HG03066 (cell line): ENCODE data around the gene VDR.

ENCODE experiments used
- ATAC-seq: cut with Tn5 transposase; IDR thresholded peaks from one replicate; pipeline ENCODE4 v1.9.1; 2021; ENCODE audit warnings: low read depth; ENCODE audit not compliant: unreplicated experiment

The VDR gene

DNA sequence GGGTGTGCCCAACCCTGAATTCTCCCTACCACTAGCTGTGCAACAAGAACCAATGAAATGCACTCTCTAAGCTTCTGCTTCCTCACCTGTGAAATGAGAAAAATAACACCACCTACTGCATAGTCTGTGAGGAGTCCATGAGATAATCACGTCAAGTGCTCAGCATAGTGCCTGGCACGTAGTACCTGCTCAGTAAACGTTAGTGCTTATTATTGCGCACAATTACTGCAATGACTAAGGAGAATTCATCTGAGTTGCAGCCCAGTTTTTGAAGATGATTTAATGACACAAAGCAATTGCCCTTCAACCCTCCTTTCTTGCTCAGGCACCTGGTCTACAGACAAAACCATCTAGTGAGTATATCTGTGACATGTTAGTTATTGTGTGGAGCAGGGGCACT lies 8.8 kb downstream of the VDR start:
- no peak for ATAC-seq

GRCh38 chr12:47894652-47895051 lies 10.1 kb downstream of the VDR start:
- ATAC-seq, result no peak

DNA sequence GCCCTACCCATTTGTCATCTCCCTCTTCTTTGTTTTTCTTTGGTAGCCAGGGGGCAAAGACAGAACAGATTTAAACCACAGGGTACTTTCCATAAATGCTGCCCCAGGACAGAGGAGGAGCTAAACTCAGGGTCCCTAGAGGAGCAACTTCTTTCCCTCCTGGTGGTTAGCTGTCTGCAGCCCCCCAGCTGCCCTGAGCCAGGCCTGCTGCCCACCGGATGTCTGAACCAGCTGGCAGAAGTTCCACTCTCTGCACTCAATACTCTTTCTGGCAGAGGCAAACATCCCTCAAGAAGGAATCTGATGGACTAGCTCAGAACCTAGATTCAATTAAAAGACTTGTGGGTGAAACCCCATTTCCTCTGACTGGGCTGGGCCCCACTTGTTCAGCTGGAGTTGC lies 10.7 kb downstream of the VDR start:
- no peak for ATAC-seq

DNA sequence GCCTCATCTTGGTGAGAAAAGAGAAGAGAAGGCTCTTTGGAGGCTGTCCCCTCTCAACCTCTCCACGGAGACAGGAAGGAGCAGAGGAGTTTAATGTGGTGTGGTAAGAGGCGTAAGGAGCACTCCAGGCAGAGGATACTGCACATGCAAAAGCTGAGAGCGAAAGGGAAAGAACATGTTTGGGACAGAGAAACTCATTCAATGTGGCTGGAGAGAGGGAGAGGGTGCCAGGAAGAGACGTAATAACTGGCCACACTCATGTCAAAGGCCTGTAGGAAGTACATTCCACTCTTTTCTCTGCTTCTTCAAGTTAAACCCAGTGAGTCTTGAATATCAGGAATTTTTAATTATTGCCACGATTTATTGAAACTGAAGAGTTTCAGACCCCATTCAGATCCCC lies 12.0 kb downstream of the VDR start:
- ATAC-seq, result no peak

DNA sequence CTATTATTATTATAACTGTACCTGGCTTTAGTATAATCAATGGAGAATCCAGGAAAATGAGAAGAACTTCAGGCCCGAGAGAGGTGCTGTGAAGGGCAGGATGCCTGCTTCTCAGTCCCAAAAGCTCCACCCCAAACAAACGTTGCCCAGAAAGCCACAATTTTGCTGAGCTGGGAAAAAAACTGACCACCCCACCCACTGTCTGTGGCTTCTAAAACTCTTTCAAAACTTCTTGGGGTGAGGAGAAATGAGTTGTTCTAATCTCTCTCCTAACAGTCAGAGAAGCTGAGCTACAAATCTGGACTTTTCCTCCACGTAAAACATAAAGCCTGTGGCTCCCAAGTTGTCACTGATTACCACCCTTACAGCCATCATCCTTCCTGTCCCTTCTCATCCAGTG lies 13.4 kb downstream of the VDR start:
- ATAC-seq, result no peak

- no peak for ATAC-seq
These were observed 15.8 kb downstream of the VDR start for GRCh38 chr12:47889040-47889439.

DNA sequence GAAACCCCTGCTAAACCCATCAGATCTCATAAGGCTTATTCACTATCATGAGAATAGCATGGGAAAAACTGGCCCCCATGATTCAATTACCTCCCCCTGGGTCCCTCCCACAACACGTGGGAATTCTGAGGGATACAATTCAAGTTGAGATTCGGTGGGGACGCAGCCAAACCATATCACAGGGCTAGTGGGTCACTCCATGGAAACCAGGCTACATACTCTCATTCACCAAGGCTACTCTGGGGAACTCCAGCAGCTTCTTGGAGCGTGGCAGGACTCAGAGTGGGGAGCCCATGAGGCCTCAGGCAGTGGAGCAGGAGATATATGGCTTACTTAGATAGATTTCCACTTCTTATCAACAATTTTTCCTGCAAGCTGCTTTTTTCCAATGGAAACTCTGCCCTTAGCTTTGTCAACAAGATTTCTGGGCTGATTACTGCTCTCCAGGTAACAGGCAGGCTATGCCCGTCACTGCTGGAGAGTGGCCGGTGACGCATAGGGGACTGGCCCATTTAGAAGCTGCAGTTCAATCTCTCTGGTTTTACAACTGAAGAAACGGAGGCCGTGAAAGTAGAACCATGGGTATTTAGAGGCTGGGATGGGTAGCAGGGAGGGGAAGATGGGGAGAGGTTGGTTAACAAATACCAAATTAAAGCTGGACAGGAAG lies 16.5 kb downstream of the VDR start:
- no peak for ATAC-seq

GRCh38 chr12:47887529-47887928 lies 17.3 kb downstream of the VDR start:
- ATAC-seq, result no peak

- no peak for ATAC-seq
These were observed 18.1 kb downstream of the VDR start for GRCh38 chr12:47886510-47887240.

GRCh38 chr12:47885566-47885965 lies 19.2 kb downstream of the VDR start:
- no peak for ATAC-seq

DNA sequence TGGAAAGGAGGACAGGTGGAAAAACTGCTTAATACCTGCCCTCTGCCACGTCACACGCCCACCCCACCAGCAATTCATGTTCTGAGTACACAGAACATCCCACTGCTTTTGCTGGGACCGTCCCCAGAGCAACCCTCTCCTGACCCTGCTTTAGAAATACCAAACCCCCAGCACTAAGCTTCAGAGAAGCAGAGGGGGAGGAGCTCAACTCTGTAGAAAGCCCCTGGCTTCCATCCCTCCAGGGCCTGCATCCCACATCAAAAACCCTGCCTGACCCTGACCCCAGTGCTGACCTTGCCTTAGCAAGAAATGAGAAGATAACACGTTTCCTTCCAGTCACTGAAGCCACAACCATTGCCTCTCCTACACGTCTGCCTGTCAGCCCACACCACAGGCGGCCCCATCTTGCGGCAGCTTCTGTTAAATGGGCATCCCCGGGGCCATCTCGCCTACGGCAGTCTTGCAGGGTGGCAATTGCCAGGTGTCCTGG lies 19.7 kb downstream of the VDR start:
- peak; percentile 40 for ATAC-seq

DNA sequence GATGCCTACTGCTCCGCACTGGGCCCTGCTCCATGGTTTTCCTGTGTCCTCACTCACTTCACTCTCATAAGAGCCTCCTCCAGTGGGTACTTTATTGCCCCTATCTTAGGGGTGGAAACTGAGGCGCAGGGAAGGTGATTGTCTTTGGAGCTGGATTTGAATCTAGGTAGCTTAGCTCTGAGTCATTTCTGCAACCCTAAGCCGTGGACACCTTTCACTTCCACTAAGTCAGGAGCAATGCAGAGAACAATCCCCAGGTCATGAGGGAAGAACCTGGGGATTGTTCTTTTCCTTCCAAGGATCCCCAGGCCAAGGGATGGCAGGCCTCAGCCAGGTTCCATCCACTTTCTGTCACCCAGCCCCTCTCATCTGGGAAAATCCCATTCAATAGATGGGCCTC lies 20.3 kb downstream of the VDR start:
- no peak for ATAC-seq

DNA sequence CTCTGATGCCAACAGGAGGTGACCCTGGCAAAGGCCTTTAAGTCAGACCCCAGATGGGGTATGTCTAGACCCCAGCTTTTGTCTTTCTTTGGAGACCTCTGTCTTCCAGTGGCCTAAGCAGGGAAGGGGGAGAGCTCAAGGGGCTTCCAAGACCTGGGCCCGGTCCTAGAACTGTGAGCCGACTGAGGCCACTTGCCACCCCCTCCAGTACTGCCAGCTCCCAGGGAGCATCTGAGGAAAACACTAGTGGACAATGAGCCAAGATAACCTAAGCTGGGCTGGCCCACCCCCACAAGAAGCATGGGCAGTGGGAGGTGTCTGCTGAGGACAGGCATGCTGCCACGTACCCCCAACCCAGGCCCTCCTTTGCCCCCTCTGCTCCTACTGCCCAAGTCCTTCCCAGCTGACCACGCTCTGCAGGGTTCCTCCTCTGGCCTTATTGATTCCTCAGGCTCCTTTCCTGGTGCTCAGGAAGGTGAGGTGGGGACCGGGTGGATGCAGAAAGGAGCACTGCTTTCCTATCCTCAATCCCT lies 21.1 kb downstream of the VDR start:
- no peak for ATAC-seq

DNA sequence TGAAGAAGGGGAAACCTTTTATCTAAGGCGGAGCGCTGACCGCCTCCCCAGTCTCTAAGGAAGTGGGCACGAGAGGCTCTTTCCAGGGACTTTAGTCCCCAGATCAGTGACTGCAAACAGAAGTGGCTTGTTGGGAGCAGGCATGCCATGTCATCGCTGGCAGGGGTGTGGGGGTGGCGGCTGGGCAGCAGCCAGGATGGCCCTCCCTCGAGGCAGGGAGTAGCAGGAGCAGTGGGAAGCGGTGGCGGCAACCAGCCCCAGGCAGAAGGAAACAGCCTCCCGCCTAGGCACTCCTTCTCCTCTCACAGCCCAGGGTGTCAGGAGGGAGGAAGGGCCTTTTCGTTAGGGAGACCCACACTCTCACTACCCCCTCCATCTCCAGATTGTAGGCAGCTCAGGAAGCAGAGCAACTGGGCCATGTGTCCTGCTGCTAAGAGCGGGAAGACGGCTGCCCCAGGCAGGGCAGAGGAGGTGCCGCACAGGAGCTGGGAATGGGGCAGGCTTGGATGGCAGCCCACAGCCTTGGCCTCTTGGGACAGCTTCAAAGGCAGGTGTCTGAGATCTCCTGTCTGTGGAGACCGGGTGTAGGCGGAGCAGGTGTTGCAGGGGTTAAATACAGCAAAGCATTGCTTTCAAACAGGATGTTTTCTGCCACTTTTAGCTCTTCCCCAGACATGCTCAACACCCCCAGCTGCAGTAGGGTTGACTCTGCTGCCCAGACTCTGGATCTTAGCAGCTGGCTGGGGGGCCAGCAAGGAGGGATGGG lies 21.8 kb downstream of the VDR start:
- ATAC-seq, result peak; percentile 81

DNA sequence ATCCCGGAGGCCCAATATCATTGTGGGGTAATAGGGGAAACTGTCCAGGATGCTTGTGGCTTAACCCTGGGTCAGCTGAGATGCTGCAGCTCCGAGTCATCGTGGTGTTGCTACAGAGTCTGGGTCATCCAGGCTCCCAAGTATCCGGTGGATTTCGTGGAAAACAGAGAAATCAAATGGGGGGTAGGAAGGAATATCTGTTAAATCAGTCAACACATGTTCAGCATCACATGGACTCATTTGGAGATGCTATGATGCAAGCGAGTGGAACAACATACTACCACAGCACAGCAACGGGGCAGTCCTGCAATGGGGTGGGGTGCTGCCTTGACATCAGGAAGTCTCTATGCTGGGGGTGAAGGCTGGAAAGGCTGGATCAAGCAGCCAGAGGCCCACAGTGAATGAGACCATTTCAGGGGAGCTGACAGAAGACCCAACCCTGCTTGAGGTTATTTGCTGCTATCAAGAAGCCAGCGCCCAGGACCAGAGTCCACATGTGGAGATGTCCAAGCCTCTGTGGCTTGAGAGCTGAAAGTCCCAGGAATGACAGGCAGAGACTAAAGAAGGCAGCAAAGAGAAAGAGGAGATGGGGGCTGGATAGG lies 22.9 kb downstream of the VDR start:
- ATAC-seq, result no peak

GRCh38 chr12:47881051-47881450 lies 23.7 kb downstream of the VDR start:
- no peak for ATAC-seq

GRCh38 chr12:47878918-47879481 lies 25.8 kb downstream of the VDR start:
- ATAC-seq, result no peak

GRCh38 chr12:47878293-47878917 lies 26.4 kb downstream of the VDR start:
- ATAC-seq, result no peak

- no peak for ATAC-seq
These were observed 27.7 kb downstream of the VDR start for GRCh38 chr12:47877081-47877480.

DNA sequence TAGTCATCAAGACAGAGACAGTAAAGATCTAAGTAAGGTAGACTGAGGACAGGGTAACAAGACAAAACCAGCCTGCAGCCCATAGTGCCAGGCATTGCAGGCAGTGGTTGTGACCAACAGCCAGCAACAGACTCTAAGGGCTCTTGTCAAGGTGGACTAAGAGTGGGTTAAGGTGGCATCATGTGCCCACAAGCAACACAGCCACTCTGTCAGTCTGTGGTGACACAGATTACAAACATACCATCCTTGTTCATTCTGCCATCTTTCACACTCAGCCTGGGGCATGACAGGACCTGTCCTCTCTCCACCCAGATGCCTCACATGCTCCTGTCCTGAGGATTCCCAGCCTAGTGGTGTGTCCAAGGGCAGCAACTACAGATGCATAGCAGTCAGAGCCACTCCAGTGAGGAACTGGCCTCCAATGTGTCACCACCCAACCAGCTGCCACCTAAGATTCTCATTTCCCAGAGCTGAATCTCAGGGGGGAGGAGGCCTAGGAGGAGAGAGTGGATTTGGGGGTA lies 28.3 kb downstream of the VDR start:
- ATAC-seq, result no peak
